ENCODE data around the gene CCDC187. TPM values are rescaled to one million over a fixed set of nuclear protein-coding genes. Genes with fewer than 3 reads are reported as not detected.

Gene CCDC187
- total and polyA plus RNA-seq, 2 of the 8 experiments (the other 6 are each of a cell fraction or from before 2014, with no cell fraction given): 0.02 TPM; not detected in 1

DNA sequence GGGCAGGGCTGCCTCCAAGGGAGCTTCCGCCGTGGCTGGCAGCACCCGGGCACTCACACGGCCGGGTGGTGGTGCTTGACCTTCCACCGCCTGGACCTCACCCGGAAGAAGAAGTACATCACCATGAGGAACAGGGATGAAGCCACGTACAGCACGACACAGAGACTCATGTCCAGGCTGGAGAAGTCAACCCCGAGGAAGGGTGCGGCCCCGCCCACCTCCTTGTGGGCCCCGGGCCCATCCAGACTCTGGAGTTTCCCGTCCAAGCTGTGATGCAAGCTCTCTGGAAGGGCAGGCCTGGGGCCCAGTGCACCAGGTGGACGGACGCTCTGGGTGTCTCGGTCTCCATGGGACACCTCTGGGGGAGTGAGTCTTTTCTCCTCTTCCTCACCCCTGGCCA is 95.2 kb downstream of the CCDC187 start:
- H4K20me1 ChIP-seq (replicated peaks in 1 of 2; ENCODE audit: control insufficient read depth in 1 of 2, insufficient read depth in 2 of 2, low read length in 2 of 2): peaks cover 26 to 40% of the 10 kb centered on the region in 2 experiments
- no peak overlapping the region for H2BK20ac ChIP-seq (ENCODE audit: low read length)
- H2AFZ ChIP-seq (ENCODE audit: low read length): no peak overlapping the region
- peaks cover 11 to 25% (median 23%) of the 10 kb centered on the region in 4 experiments for H3K27me3 ChIP-seq (replicated peaks in 1 of 4; ENCODE audit: control insufficient read depth in 3 of 4, extremely low read depth in 1 of 4, insufficient read depth in 3 of 4, low read length in 3 of 4)
- no peak overlapping the region for H3K23ac ChIP-seq (ENCODE audit: insufficient read length)
- H3K4me1 ChIP-seq (replicated peaks in 1 of 4; ENCODE audit: control insufficient read depth in 3 of 4, insufficient read depth in 4 of 4, low read length in 3 of 4): peaks cover 2 to 5% (median 4%) of the 10 kb centered on the region in 4 experiments; a peak in 6 of 7 replicates
- no peak overlapping the region for H3K14ac ChIP-seq (ENCODE audit: insufficient read length)
- no peak overlapping the region for H4K8ac ChIP-seq (ENCODE audit: extremely low read depth, insufficient read depth, low read length)
- H3K27ac ChIP-seq (ENCODE audit: low read depth, low read length): no peak overlapping the region
- WGBS, 2 experiments (ENCODE audit: extremely low coverage in 1 of 2, insufficient coverage in 1 of 2, insufficient read length in 1 of 2, insufficient replicate concordance in 2 of 2, low coverage in 1 of 2, low lambda C conversion rate in 2 of 2, missing lambda C conversion rate in 1 of 2): 91% methylated on average over 17 of the region's 17 CpGs; no CpG with 5 or more reads in 1 of the 2 experiments
- H3K23me2 ChIP-seq (ENCODE audit: low read depth, low read length): peaks cover 3% of the 10 kb centered on the region; the same call in 1 of the 2 replicates
- no peak overlapping the region for H2BK5ac ChIP-seq (ENCODE audit: low read depth, low read length)
- no peak overlapping the region for H3K4ac ChIP-seq (replicated peaks; ENCODE audit: insufficient read length, low read depth, low read length)
- H3K9me3 ChIP-seq (ENCODE audit: insufficient read depth in 2 of 2, low read depth in 1 of 2, low read length in 1 of 2): no peaks in the 10 kb centered on the region; a peak in 1 of 4 replicates
- ChIA-PET POLR2A (ENCODE audit: partially characterized antibody) (interaction anchor here (0.8 kb wide), 1 partner anchor 9 kb away, joined by 3 read pairs; no protein-coding TSS in a partner anchor), CTCF (ENCODE audit: partially characterized antibody) (interaction anchor here (1.0 to 2.5 kb wide), 6 partner anchors 9 to 67 kb away, joined by 3 to 7 read pairs (median 4); no protein-coding TSS in a partner anchor)
- no peak overlapping the region for H3K56ac ChIP-seq (replicated peaks; ENCODE audit: insufficient read length, low read depth, low read length)
- no peak overlapping the region for H3K18ac ChIP-seq (ENCODE audit: extremely low read depth, low read length)
- DNase-seq (ENCODE audit: low read depth in 1 of 2, low spot score in 2 of 2): no peak
- H2AK5ac ChIP-seq (ENCODE audit: low read depth, low read length): no peak overlapping the region
- no peak overlapping the region for H3K4me2 ChIP-seq (ENCODE audit: insufficient read depth in 1 of 2, low read depth in 2 of 2, low read length in 2 of 2)
- no peak overlapping the region for H3K9ac ChIP-seq (replicated peaks in 1 of 4; ENCODE audit: extremely low read depth in 1 of 4, low read depth in 3 of 4, low read length in 3 of 4)
- no peaks in the 10 kb centered on the region for H3K79me2 ChIP-seq (ENCODE audit: control insufficient read depth in 1 of 2, insufficient read depth in 2 of 2, low read length in 2 of 2)
- H2BK12ac ChIP-seq (ENCODE audit: low read depth, low read length): no peak overlapping the region
- H4K5ac ChIP-seq (ENCODE audit: insufficient read length, low read depth, low read length): no peak overlapping the region
- peaks cover 2 to 17% (median 4%) of the 10 kb centered on the region in 4 experiments; a peak in 4 of 8 replicates for H3K36me3 ChIP-seq (ENCODE audit: control insufficient read depth in 2 of 4, insufficient read depth in 4 of 4, low read length in 3 of 4)
- peaks cover 4% of the 10 kb centered on the region; the same call in 1 of the 2 replicates for H3K79me1 ChIP-seq (ENCODE audit: low read depth, low read length)
- no peak overlapping the region for H3K4me3 ChIP-seq (ENCODE audit: extremely low read depth in 1 of 4, insufficient read depth in 2 of 4, low read depth in 3 of 4, low read length in 4 of 4)
- no peak overlapping the region for H2BK120ac ChIP-seq (replicated peaks; ENCODE audit: low read depth, low read length)
- no peak overlapping the region for H2BK15ac ChIP-seq (ENCODE audit: low read length)
- FAIRE-seq: no peak
- no peak overlapping the region for H4K91ac ChIP-seq (replicated peaks; ENCODE audit: insufficient read length, low read length)
- no peak for TF ChIP-seq SIX5 (IDR thresholded peaks at IDR 0.05; ENCODE audit: low read depth, low read length)
- TF ChIP-seq GABPA (IDR thresholded peaks at IDR 0.05; ENCODE audit: borderline replicate concordance, insufficient read depth, low read length): no peak
- no peak for TF ChIP-seq SP1 (IDR thresholded peaks at IDR 0.05; ENCODE audit: low read depth, low read length)
- no peak for TF ChIP-seq MAFK (IDR thresholded peaks at IDR 0.05; ENCODE audit: low read depth, low read length)
- no peak for TF ChIP-seq JUND (IDR thresholded peaks at IDR 0.05; ENCODE audit: low read length)
- TF ChIP-seq ASH2L (IDR thresholded peaks at IDR 0.05; ENCODE audit: low read length): no peak
- no peak for TF ChIP-seq SAP30 (IDR thresholded peaks at IDR 0.05; ENCODE audit: insufficient read depth, insufficient replicate concordance, low read length)
- TF ChIP-seq, protein P1, sequence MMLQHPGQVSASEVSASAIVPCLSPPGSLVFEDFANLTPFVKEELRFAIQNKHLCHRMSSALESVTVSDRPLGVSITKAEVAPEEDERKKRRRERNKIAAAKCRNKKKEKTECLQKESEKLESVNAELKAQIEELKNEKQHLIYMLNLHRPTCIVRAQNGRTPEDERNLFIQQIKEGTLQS (IDR thresholded peaks at IDR 0.05; ENCODE audit: insufficient read depth, low read depth, low read length): no peak
- TF ChIP-seq EP300 (IDR thresholded peaks at IDR 0.05; ENCODE audit: borderline replicate concordance in 1 of 2, low read depth in 2 of 2, low read length in 2 of 2): no peak
- TF ChIP-seq, protein P2, sequence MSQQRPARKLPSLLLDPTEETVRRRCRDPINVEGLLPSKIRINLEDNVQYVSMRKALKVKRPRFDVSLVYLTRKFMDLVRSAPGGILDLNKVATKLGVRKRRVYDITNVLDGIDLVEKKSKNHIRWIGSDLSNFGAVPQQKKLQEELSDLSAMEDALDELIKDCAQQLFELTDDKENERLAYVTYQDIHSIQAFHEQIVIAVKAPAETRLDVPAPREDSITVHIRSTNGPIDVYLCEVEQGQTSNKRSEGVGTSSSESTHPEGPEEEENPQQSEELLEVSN (IDR thresholded peaks at IDR 0.05): no peak
- TF ChIP-seq POU5F1 (IDR thresholded peaks at IDR 0.05; ENCODE audit: low read depth, low read length): no peak
- no peak for TF ChIP-seq SIRT6 (IDR thresholded peaks at IDR 0.05; ENCODE audit: low read length)
- TF ChIP-seq ZNF274 (IDR thresholded peaks at IDR 0.05; ENCODE audit: borderline replicate concordance, extremely low read depth, low read length): no peak
